Endodermal cell (in vitro differentiated cells): Measurements from ENCODE around the gene TINAGL1. TPM values are rescaled to one million over a fixed set of nuclear protein-coding genes. Genes with fewer than 3 reads are reported as not detected.

ENCODE experiments used
- DNase-seq: peaks from one replicate; pipeline ENCODE4 v3.0.0-alpha.2; 2017
- H3K27ac ChIP-seq: 2 replicates; pipeline ENCODE4 v1.5.1; 2013; ENCODE audit warnings: mild to moderate bottlenecking, low read depth, low read length, moderate library complexity
- H3K27me3 ChIP-seq: 2 replicates; pipeline ENCODE4 v1.6.1; 2013; ENCODE audit warnings: mild to moderate bottlenecking, low read length, moderate library complexity; ENCODE audit not compliant: insufficient read depth, control insufficient read depth, poor library complexity, severe bottlenecking
- H3K36me3 ChIP-seq: 2 replicates; pipeline ENCODE4 v1.7.0; 2013; ENCODE audit warnings: mild to moderate bottlenecking, low read length, moderate library complexity; ENCODE audit not compliant: control insufficient read depth, insufficient read depth
- H3K4me1 ChIP-seq: one replicate; pipeline ENCODE4 v1.7.0; 2013; ENCODE audit warnings: low read length; ENCODE audit not compliant: control insufficient read depth, insufficient read depth
- H3K4me3 ChIP-seq: 2 replicates; pipeline ENCODE4 v1.5.1; 2013; ENCODE audit warnings: mild to moderate bottlenecking, low read length, moderate library complexity
- H3K9ac ChIP-seq: 2 replicates; pipeline ENCODE4 v1.6.1; 2013; ENCODE audit warnings: mild to moderate bottlenecking, low read length, moderate library complexity; ENCODE audit not compliant: poor library complexity, severe bottlenecking; ENCODE audit errors: extremely low read depth
- H3K9me3 ChIP-seq: 2 replicates; pipeline ENCODE4 v1.6.1; 2013; ENCODE audit warnings: mild to moderate bottlenecking, low read length, moderate library complexity; ENCODE audit not compliant: control insufficient read depth
- H3K27ac Mint-ChIP-seq: 2 replicates; pipeline ENCODE4 v1.8.0; 2020; ENCODE audit warnings: mixed read lengths
- H3K27me3 Mint-ChIP-seq: 2 replicates; pipeline ENCODE4 v1.8.0; 2021; ENCODE audit warnings: mild to moderate bottlenecking, mixed read lengths; ENCODE audit not compliant: insufficient read depth
- H3K36me3 Mint-ChIP-seq: 2 replicates; pipeline ENCODE4 v1.8.0; 2020; ENCODE audit warnings: low read depth, mixed read lengths
- H3K4me1 Mint-ChIP-seq: 2 replicates; pipeline ENCODE4 v1.8.0; 2020; ENCODE audit warnings: mixed read lengths
- H3K4me3 Mint-ChIP-seq: 2 replicates; pipeline ENCODE4 v1.8.0; 2020; ENCODE audit warnings: mild to moderate bottlenecking, moderate library complexity, mixed read lengths
- H3K9me3 Mint-ChIP-seq: 2 replicates; pipeline ENCODE4 v1.8.0; 2020; ENCODE audit warnings: mild to moderate bottlenecking, mixed read lengths
- CTCF ChIP-seq: fragments of 200-600 bp; sonication (generic); conservative IDR thresholded peaks from 2 replicates; pipeline ENCODE4 v1.5.0; 2021; ENCODE audit warnings: antibody characterized with exemption, mild to moderate bottlenecking
- WGBS, 2 experiments: methylation state at CpG; one replicate each; pipeline versions ENCODE4 v1.1.5 to v1.1.7; 2013; ENCODE audit warnings: missing lambda C conversion rate in 2 of 2, mixed read lengths in 1 of 2; ENCODE audit not compliant: insufficient coverage in 1 of 2, insufficient read length in 1 of 2; 5-methylcytosine and 5-hydroxymethylcytosine counted together
- total RNA-seq, 2 donors: library from RNA; stranded (reverse); fragmentation: NEBNext Ultra II Directional in 1 of 2; extraction: Animal tissue kit (Norgen Biotek cat#: 25700) in 1 of 2; gene quantifications; 2 replicates in 1 of 2; 3 replicates in 1 of 2; pipeline ENCODE4 v1.2.1, GENCODE V29; 2021

TINAGL1 gene
- total RNA-seq, 2 donors from 2014 or later = 3.0 to 3.4 TPM

- no peaks in the 10 kb centered on the region for H3K9me3 ChIP-seq
- no peak overlapping the region for H3K27ac Mint-ChIP-seq
- H3K4me3 ChIP-seq = no peak overlapping the region
- H3K27me3 ChIP-seq = no peaks in the 10 kb centered on the region
- no peak overlapping the region for H3K9ac ChIP-seq
- no peaks in the 10 kb centered on the region for H3K36me3 ChIP-seq
- 80 to 93% methylated on average over 2 to 11 of the region's 11 CpGs for WGBS, 2 experiments
- peak overlapping the region; percentile 45 for H3K4me3 Mint-ChIP-seq
- H3K36me3 Mint-ChIP-seq = no peaks in the 10 kb centered on the region
- H3K9me3 Mint-ChIP-seq = no peaks in the 10 kb centered on the region
- H3K27me3 Mint-ChIP-seq = peaks cover 6% of the 10 kb centered on the region
- DNase-seq = peak; percentile 72
- H3K4me1 Mint-ChIP-seq = peaks cover 27% of the 10 kb centered on the region
- TF ChIP-seq CTCF = no peak
- peaks cover 10% of the 10 kb centered on the region for H3K4me1 ChIP-seq
- no peak overlapping the region for H3K27ac ChIP-seq
Observed at GRCh38 chr1:31575369-31576140, 760 bp upstream of the TINAGL1 start.

- DNase-seq = peak; percentile 54
- Histone ChIP-seq H3K4me3 (no peak overlapping the region), H3K9ac (no peak overlapping the region), H3K4me1 (no peaks in the 10 kb centered on the region), H3K36me3 (no peaks in the 10 kb centered on the region), H3K27ac (no peak overlapping the region), H3K27me3 (no peaks in the 10 kb centered on the region), H3K9me3 (no peaks in the 10 kb centered on the region)
- no peak for TF ChIP-seq CTCF
- no peaks in the 10 kb centered on the region for H3K9me3 Mint-ChIP-seq
- H3K4me3 Mint-ChIP-seq = peak overlapping the region; percentile 45
- H3K27ac Mint-ChIP-seq = no peak overlapping the region
- peaks cover 6% of the 10 kb centered on the region for H3K27me3 Mint-ChIP-seq
- WGBS, 2 experiments = 90 to 92% methylated on average over 10 to 27 of the region's 27 CpGs
- H3K36me3 Mint-ChIP-seq = no peaks in the 10 kb centered on the region
- H3K4me1 Mint-ChIP-seq = peaks cover 19% of the 10 kb centered on the region
Observed at GRCh38 chr1:31576743-31577455, 584 bp downstream of the TINAGL1 start.

GRCh38 chr1:31577515-31578192 lies 1.3 kb downstream of the TINAGL1 start:
- H3K36me3 Mint-ChIP-seq = no peaks in the 10 kb centered on the region
- H3K27me3 Mint-ChIP-seq = peaks cover 6% of the 10 kb centered on the region
- H3K27ac ChIP-seq = no peak overlapping the region
- no peak overlapping the region for H3K9ac ChIP-seq
- no peaks in the 10 kb centered on the region for H3K9me3 Mint-ChIP-seq
- 79 to 87% methylated on average over 4 to 6 of the region's 6 CpGs for WGBS, 2 experiments
- no peaks in the 10 kb centered on the region for H3K27me3 ChIP-seq
- H3K36me3 ChIP-seq = no peaks in the 10 kb centered on the region
- H3K4me1 ChIP-seq = no peaks in the 10 kb centered on the region
- no peak overlapping the region for H3K4me3 ChIP-seq
- no peak overlapping the region for H3K4me3 Mint-ChIP-seq
- DNase-seq = peak; percentile 54
- H3K4me1 Mint-ChIP-seq = peaks cover 19% of the 10 kb centered on the region
- no peaks in the 10 kb centered on the region for H3K9me3 ChIP-seq
- no peak overlapping the region for H3K27ac Mint-ChIP-seq
- TF ChIP-seq CTCF = no peak
